ENCODE data around the gene ERC2.
A peak's percentile ranks its signal among the peaks of the same experiment; 100 is the strongest.

The ERC2 gene

GRCh38 chr3:55551644-55552043, 916.6 kb downstream of the ERC2 start:
- H3K4me3 ChIP-seq (ENCODE audit: low read depth, low read length), result no peak overlapping the region
- no peaks in the 10 kb centered on the region for H3K36me3 ChIP-seq (ENCODE audit: control insufficient read depth, insufficient read depth, low read length)
- H3K9me3 ChIP-seq (ENCODE audit: control insufficient read depth, insufficient read depth, low read length), result no peaks in the 10 kb centered on the region
- H3K27me3 ChIP-seq (ENCODE audit: control insufficient read depth, insufficient read depth, low read length), result no peaks in the 10 kb centered on the region
- H3K9ac ChIP-seq (ENCODE audit: low read depth, low read length), result no peak overlapping the region
- H3K4me1 ChIP-seq (ENCODE audit: control insufficient read depth, insufficient read depth, low read length), result peaks cover 47% of the 10 kb centered on the region
- no peak overlapping the region for H3K27ac ChIP-seq (ENCODE audit: low read depth, low read length)

DNA sequence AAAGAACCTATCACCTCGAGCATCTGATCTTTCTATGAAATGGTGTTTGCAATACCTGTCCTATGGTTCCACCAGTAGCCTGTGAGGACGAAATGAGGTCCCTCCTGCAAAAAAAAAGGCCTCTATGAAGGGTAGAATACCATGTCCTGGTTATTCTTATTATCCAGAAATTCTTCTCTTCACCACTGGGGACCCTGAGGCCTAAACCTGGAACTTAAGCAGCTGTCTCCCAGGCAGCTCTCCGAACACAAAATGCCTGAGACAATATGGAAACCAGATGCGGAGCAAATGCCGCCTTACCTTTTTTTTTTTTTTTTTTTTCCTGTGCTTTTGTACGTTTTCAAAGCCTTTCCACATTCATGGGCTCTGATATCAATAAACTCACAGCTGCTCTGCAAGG, 919.1 kb downstream of the ERC2 start:
- Histone ChIP-seq H3K27me3 (ENCODE audit: control insufficient read depth, insufficient read depth, low read length) (no peaks in the 10 kb centered on the region), H3K27ac (ENCODE audit: low read depth, low read length) (no peak overlapping the region), H3K9ac (ENCODE audit: low read depth, low read length) (no peak overlapping the region), H3K36me3 (ENCODE audit: control insufficient read depth, insufficient read depth, low read length) (no peaks in the 10 kb centered on the region), H3K4me3 (ENCODE audit: low read depth, low read length) (no peak overlapping the region), H3K4me1 (ENCODE audit: control insufficient read depth, insufficient read depth, low read length) (peaks cover 24% of the 10 kb centered on the region), H3K9me3 (ENCODE audit: control insufficient read depth, insufficient read depth, low read length) (no peaks in the 10 kb centered on the region)

- Histone ChIP-seq H3K36me3 (ENCODE audit: control insufficient read depth, insufficient read depth, low read length) (no peaks in the 10 kb centered on the region), H3K9ac (ENCODE audit: low read depth, low read length) (no peak overlapping the region), H3K27ac (ENCODE audit: low read depth, low read length) (no peak overlapping the region), H3K4me3 (ENCODE audit: low read depth, low read length) (no peak overlapping the region), H3K27me3 (ENCODE audit: control insufficient read depth, insufficient read depth, low read length) (no peaks in the 10 kb centered on the region), H3K9me3 (ENCODE audit: control insufficient read depth, insufficient read depth, low read length) (no peaks in the 10 kb centered on the region), H3K4me1 (ENCODE audit: control insufficient read depth, insufficient read depth, low read length) (peaks cover 18% of the 10 kb centered on the region)
Observed at GRCh38 chr3:55546866-55547669, 921.2 kb downstream of the ERC2 start.

GRCh38 chr3:55545995-55546394, 922.3 kb downstream of the ERC2 start:
- Histone ChIP-seq H3K27me3 (ENCODE audit: control insufficient read depth, insufficient read depth, low read length) (no peaks in the 10 kb centered on the region), H3K4me3 (ENCODE audit: low read depth, low read length) (no peak overlapping the region), H3K4me1 (ENCODE audit: control insufficient read depth, insufficient read depth, low read length) (peaks cover 25% of the 10 kb centered on the region), H3K27ac (ENCODE audit: low read depth, low read length) (no peak overlapping the region), H3K9me3 (ENCODE audit: control insufficient read depth, insufficient read depth, low read length) (no peaks in the 10 kb centered on the region), H3K36me3 (ENCODE audit: control insufficient read depth, insufficient read depth, low read length) (no peaks in the 10 kb centered on the region), H3K9ac (ENCODE audit: low read depth, low read length) (no peak overlapping the region)

DNA sequence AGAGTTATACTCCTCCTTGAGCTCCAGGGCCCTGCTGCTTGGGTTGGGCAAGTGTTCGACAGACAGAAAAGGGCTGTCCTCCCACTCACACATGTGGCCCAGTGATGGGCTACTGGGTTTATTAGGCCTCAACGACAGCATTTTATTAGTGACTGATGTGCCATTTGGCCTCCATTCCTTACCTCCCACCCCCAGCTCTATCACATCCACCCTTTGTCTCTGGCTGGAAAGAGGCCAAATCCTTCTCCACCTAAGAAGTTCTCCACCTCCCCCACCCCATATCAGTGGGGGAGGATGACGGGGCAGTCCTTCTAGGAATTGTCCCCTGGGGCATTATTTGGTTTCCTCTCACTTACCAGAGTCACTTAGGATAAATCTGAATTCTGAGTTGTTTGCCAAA, 924.0 kb downstream of the ERC2 start:
- Histone ChIP-seq H3K27me3 (ENCODE audit: control insufficient read depth, insufficient read depth, low read length) (no peaks in the 10 kb centered on the region), H3K9me3 (ENCODE audit: control insufficient read depth, insufficient read depth, low read length) (no peaks in the 10 kb centered on the region), H3K4me3 (ENCODE audit: low read depth, low read length) (no peak overlapping the region), H3K36me3 (ENCODE audit: control insufficient read depth, insufficient read depth, low read length) (no peaks in the 10 kb centered on the region), H3K9ac (ENCODE audit: low read depth, low read length) (no peak overlapping the region), H3K4me1 (ENCODE audit: control insufficient read depth, insufficient read depth, low read length) (peaks cover 37% of the 10 kb centered on the region), H3K27ac (ENCODE audit: low read depth, low read length) (no peak overlapping the region)

DNA sequence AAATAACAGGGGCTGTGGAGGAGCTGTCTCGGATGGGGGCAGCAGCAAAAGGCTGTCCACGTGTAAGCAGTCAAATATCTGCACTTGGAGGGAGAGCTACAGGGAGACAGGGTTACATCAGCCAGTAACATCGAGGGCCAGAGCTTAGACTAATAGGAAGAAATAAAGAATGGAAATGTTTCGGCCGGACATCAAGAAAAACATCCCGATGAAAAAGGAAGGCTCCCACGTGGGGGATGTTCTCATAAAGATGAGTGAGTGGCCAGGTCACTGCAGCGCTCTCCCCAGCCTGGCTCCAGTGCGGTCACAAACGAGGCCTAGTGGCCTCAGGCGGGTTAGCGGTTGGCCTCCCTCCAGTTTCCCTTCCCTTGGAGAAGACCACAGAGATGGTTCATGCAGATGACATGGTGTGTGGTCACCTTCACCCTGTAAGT, 925.1 kb downstream of the ERC2 start:
- Histone ChIP-seq H3K4me1 (ENCODE audit: control insufficient read depth, insufficient read depth, low read length) (peaks cover 43% of the 10 kb centered on the region), H3K27me3 (ENCODE audit: control insufficient read depth, insufficient read depth, low read length) (no peaks in the 10 kb centered on the region), H3K9ac (ENCODE audit: low read depth, low read length) (no peak overlapping the region), H3K27ac (ENCODE audit: low read depth, low read length) (no peak overlapping the region), H3K9me3 (ENCODE audit: control insufficient read depth, insufficient read depth, low read length) (no peaks in the 10 kb centered on the region), H3K36me3 (ENCODE audit: control insufficient read depth, insufficient read depth, low read length) (no peaks in the 10 kb centered on the region), H3K4me3 (ENCODE audit: low read depth, low read length) (no peak overlapping the region)

- no peaks in the 10 kb centered on the region for H3K36me3 ChIP-seq (ENCODE audit: control insufficient read depth, insufficient read depth, low read length)
- no peaks in the 10 kb centered on the region for H3K27me3 ChIP-seq (ENCODE audit: control insufficient read depth, insufficient read depth, low read length)
- H3K4me3 ChIP-seq (ENCODE audit: low read depth, low read length), result no peak overlapping the region
- no peaks in the 10 kb centered on the region for H3K9me3 ChIP-seq (ENCODE audit: control insufficient read depth, insufficient read depth, low read length)
- peak overlapping the region; percentile 82 for H3K27ac ChIP-seq (ENCODE audit: low read depth, low read length)
- peaks cover 30% of the 10 kb centered on the region for H3K4me1 ChIP-seq (ENCODE audit: control insufficient read depth, insufficient read depth, low read length)
- no peak overlapping the region for H3K9ac ChIP-seq (ENCODE audit: low read depth, low read length)
Observed at GRCh38 chr3:55541456-55541855, 926.8 kb downstream of the ERC2 start.

- Histone ChIP-seq H3K27ac (ENCODE audit: low read depth, low read length) (peak overlapping the region; percentile 82), H3K27me3 (ENCODE audit: control insufficient read depth, insufficient read depth, low read length) (no peaks in the 10 kb centered on the region), H3K9me3 (ENCODE audit: control insufficient read depth, insufficient read depth, low read length) (no peaks in the 10 kb centered on the region), H3K4me3 (ENCODE audit: low read depth, low read length) (no peak overlapping the region), H3K36me3 (ENCODE audit: control insufficient read depth, insufficient read depth, low read length) (no peaks in the 10 kb centered on the region), H3K9ac (ENCODE audit: low read depth, low read length) (no peak overlapping the region), H3K4me1 (ENCODE audit: control insufficient read depth, insufficient read depth, low read length) (peaks cover 29% of the 10 kb centered on the region)
Observed at GRCh38 chr3:55541016-55541415, 927.3 kb downstream of the ERC2 start.

DNA sequence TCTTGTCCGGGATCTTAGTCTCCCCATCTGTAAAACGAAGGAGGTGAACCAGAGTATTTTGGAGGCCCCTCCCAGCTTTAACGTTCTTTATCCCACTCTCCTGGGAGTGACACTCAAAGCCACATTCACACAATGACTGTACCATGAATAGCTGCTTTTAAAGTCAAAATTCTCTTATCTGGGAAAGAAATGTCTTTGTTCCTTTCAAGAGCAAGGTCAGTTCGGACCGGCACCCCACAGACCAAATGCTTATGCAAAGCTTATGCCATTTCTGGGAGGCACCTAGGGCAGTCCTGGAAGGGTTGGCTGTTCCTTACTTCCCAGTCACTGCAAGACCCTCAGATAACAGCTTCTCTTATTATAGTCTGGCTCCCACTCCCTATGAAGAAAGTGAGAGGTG, 927.7 kb downstream of the ERC2 start:
- peak overlapping the region; percentile 82 for H3K27ac ChIP-seq (ENCODE audit: low read depth, low read length)
- H3K9ac ChIP-seq (ENCODE audit: low read depth, low read length), result no peak overlapping the region
- H3K36me3 ChIP-seq (ENCODE audit: control insufficient read depth, insufficient read depth, low read length), result no peaks in the 10 kb centered on the region
- H3K4me3 ChIP-seq (ENCODE audit: low read depth, low read length), result no peak overlapping the region
- peaks cover 29% of the 10 kb centered on the region for H3K4me1 ChIP-seq (ENCODE audit: control insufficient read depth, insufficient read depth, low read length)
- no peaks in the 10 kb centered on the region for H3K27me3 ChIP-seq (ENCODE audit: control insufficient read depth, insufficient read depth, low read length)
- H3K9me3 ChIP-seq (ENCODE audit: control insufficient read depth, insufficient read depth, low read length), result no peaks in the 10 kb centered on the region

DNA sequence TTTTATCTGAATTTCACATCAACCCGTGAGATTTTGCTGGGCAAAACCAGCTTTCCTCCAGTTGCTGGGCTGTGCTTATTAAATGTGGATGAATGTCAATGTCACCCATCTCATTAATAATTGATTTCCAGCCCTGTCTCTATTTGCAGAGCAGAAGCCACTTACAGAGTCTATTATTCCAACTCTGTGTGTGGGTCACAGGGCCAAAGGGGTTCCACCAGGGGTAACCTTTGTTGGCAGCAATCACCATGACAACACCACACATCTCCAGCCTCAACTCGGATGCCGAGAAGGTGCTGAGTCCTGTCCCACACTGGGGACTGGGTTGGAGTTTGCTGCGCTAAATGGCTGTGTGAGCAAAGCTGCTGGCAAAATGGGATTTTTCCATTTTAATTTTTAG, 930.1 kb downstream of the ERC2 start:
- H3K4me3 ChIP-seq (ENCODE audit: low read depth, low read length), result no peak overlapping the region
- H3K27ac ChIP-seq (ENCODE audit: low read depth, low read length), result no peak overlapping the region
- H3K9me3 ChIP-seq (ENCODE audit: control insufficient read depth, insufficient read depth, low read length), result no peaks in the 10 kb centered on the region
- no peaks in the 10 kb centered on the region for H3K27me3 ChIP-seq (ENCODE audit: control insufficient read depth, insufficient read depth, low read length)
- H3K9ac ChIP-seq (ENCODE audit: low read depth, low read length), result no peak overlapping the region
- H3K36me3 ChIP-seq (ENCODE audit: control insufficient read depth, insufficient read depth, low read length), result no peaks in the 10 kb centered on the region
- H3K4me1 ChIP-seq (ENCODE audit: control insufficient read depth, insufficient read depth, low read length), result peaks cover 29% of the 10 kb centered on the region

- Histone ChIP-seq H3K4me1 (ENCODE audit: control insufficient read depth, insufficient read depth, low read length) (peaks cover 29% of the 10 kb centered on the region), H3K36me3 (ENCODE audit: control insufficient read depth, insufficient read depth, low read length) (no peaks in the 10 kb centered on the region), H3K9ac (ENCODE audit: low read depth, low read length) (no peak overlapping the region), H3K9me3 (ENCODE audit: control insufficient read depth, insufficient read depth, low read length) (no peaks in the 10 kb centered on the region), H3K4me3 (ENCODE audit: low read depth, low read length) (no peak overlapping the region), H3K27me3 (ENCODE audit: control insufficient read depth, insufficient read depth, low read length) (no peaks in the 10 kb centered on the region), H3K27ac (ENCODE audit: low read depth, low read length) (no peak overlapping the region)
Observed at GRCh38 chr3:55537563-55537962, 930.7 kb downstream of the ERC2 start.

Data from HUES48 (cell line).